ENCODE data around the gene GINS2.

The GINS2 gene

DNA sequence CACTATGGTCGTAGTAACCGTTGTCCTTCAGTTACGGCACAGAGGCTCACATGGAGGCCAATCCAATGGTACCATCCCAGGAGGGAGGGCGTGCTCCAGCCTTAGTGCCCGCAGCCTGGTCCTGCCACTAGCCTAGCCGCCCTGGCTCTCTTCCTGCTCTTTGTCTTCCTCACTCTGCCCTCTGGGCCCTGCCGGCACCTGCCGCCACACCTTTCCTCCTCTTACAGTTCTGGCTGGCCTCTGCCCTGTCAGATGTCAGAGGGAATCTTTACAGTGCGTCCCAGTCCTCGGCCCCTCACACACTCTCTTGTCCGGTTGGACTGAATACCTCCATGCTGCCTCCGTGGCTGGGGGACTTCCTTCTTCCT lies 23.4 kb downstream of the GINS2 start:
- DNase-seq = no peak

DNA sequence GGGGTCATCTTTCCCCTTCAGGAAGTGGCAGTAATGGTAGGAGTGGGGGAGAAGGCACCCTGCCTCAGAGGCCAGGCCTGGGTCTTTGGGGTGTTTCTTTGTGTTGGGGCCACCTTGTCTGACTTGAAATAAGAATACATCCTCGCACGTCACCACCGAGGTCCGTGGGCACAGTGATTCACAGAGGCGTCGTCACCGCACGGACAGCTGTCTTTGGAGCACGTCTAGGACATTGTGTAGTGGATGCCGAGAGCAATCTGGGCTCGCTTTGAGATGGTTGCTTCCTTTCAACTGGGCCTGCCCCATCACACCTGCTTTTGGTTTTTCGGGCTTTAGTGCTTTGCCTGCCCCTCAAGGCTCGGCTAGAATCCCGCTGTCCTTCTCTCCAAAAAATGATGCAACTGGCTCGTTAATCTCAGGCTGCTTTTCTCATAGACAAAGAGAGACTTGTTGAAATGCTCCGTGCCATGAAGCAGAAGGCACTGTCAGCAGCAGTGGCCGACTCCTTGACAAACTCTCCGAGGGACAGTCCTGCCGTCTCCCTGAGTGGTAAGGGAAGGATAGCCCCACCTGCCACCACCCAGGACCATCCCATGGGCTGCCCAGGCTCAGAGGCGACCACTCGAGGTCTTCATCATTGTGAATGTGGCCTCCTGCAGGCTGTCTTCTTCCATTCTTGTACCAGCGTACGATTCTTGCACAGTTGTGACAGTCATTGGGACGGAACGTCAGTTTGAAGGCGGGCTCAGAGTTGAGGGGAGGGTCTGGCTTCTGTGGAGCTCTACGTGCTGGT lies 24.0 kb downstream of the GINS2 start:
- no peak for DNase-seq

DNA sequence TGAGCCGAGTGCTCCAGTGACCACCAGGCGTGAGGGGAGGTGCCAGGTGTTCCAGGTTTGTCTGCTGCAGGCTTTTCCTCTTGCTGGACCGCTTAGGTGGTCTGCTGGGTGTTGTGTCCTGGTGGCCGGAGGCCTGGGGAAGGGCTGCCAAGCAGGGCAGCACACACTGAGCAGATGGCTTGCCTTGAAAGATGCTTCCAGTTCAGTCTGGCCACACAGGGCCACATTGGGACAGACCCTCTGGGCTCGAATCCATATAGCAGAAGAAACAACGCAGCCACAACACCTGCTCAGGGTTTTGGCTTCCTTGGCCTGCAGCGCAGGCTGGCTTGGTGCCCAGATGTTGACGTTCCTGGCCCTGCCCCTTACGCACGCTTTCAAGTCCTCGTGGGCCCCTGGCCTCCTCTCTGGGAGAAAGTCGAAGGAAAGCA lies 24.8 kb downstream of the GINS2 start:
- DNase-seq = no peak

DNA sequence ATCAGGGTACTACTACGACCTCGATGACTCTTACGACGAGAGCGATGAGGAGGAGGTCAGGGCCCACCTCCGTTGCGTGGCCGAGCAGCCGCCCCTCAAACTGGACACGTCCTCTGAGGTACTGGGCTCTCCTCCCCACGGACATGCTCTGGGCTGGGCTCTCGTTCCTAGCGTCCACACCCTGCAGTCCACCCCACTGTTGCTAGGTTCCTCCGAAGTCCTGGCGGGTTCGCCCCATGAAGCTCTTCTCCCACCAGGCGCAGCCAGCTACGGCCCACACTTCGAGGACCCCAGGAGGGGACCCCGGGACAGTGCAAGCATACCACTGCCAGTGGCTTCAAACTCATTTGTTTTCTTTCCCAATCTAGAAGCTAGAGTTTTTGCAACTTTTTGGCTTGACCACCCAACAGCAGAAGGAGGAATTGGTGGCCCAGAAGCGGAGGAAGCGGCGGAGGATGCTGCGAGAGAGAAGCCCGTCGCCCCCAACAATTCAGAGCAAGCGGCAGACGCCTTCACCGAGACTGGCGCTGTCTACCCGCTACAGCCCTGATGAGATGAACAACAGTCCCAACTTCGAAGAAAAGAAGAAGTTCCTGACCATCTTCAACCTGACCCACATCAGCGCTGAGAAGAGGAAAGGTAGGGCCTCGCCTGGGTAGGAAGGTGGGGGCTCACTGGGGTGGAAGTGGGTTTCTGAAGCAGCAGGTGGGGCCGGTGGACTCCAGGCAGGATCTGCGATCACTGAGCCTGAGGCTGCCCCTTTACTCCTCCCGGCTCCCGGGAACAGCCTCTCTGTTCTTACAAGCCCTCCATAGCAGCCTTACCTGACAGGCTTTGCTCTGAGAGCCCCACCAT lies 25.6 kb downstream of the GINS2 start:
- DNase-seq = no peak

DNA sequence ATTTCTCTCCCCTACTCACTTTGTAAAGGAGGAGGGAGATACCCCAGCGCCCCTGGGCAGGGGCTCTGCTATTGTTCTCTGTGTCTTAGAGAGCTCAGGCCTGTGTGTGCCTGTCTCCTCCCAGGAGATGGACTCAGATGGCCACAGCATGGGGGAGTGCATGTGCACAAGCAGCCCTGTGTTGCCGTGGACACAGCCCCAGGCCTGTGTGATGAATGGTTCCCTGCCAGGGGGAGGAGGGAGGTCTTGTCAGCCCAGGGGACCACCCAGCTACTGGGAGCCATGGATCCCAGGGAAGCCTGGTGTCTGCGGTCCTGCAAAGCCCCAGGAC lies 26.3 kb downstream of the GINS2 start:
- DNase-seq = no peak

DNA sequence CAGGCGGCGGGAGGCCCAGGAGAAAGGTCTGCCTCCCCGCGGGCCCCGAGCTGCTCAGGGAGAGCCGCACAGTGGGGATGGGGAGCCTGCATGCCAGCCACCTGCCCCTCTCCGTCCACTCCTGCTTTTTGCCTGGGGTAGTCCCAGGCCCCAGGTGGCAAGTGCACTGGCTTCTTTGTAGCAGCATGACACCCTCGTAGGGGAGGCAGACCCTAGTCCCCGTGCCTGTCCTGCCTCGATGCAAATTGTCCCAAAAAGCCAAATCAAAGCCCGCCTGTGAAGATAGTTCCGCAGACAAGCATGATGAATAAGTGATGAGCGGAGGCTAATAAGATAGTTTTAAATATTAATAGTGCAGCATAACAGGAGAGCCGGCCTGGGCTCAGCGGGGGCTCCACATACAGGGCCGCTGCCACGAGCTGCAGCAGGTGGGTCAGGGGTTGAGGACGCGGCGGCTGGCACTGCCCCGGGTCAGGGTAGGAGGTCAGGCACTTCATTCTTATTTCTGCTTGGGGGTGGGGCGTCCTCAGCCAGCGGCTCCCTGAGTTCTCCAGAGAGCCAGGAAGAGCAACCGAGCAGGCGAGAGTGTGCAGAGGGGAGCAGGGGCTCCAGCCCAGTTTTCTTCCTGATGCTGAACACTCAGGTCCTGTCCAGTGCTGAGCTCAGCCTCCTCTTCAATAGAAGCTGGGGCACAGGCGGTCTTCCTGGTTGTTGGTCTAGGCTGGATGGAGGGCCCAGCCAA lies 26.8 kb downstream of the GINS2 start:
- DNase-seq = no peak

DNA sequence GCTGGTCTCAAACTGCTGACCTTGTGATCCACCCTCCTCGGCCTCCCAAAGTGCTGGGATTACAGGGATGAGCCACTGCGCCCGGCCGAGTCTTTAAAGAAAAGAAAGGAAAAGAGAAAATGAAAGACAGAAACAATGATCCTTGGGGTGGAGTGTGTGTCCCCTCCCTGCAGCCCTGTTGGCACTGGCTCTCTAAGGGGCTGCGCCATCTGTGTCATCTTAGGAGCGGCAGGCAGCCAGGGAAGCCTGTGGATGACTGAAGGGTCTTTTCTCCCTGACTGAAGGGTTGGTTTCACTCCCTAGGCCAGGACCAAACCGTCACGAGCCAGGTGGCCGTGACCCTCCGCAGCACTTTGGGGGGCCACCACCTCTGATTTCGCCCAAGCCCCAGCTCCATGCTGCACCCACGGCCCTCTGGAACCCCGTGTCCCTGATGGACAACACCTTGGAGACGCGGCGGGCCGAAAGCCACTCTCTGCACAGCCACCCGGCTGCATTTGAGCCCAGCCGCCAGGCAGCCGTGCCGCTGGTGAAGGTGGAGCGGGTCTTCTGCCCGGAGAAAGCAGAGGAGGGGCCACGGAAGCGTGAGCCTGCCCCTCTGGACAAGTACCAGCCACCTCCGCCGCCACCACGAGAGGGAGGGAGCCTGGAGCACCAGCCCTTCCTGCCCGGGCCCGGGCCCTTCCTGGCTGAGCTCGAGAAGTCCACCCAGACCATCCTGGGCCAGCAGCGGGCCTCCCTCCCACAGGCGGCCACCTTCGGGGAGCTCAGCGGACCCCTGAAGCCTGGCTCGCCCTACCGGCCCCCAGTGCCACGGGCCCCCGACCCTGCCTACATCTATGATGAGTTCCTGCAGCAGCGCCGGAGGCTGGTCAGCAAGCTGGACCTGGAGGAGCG lies 27.7 kb downstream of the GINS2 start:
- DNase-seq = no peak

DNA sequence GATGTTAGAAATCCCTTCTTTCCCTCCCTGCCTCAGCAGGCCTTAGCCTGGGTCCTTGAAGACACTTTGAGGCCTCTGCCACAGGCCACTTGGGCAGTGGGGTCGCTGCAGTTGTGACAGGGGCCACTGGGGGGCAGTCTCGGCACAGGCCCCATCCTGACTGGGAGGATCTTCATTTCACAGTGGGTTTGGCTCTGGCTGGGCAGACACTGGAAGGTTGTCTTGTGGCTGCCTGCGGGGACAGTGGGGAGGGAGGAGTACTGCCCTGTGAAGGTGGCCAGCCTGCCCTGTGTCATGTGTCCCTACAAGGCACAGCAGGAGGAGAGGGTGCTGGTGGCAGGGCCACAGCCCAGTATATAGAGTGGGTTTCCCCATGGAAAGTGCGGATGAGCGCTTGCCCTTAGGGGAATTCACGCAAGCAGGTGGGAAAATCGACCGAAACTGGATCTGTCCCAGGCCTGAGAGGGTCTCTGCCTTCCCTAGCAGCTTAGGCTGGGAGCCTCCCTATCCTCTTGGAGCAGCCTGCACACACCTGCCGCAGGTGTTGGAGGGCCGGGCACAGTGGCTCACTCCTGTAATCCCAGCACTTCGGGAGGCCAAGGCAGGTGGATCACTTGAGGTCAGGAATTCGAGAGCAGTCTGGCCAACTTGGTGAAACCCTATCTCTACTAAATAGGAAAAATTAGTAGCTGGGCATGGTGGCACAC lies 28.8 kb downstream of the GINS2 start:
- DNase-seq = peak; percentile 31

DNA sequence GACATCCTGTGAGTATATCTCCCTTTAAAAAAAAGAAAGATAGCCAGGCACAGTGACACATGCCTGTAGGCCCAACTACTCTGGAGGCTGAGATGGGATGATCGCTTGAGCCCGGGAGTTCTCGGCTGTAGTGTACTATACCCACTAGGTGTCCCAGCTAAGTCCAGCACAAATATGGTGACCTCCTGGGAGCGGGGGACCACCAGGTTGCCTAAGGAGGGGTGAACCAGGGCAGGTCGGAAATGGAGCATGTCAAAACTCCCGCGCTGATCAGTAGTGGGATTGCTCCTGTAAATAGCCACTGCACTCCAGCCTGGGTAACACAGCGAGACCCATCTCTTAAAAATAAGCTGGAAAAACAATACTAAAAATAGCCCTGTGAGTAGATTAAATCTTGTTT lies 29.4 kb downstream of the GINS2 start:
- DNase-seq = no peak

DNA sequence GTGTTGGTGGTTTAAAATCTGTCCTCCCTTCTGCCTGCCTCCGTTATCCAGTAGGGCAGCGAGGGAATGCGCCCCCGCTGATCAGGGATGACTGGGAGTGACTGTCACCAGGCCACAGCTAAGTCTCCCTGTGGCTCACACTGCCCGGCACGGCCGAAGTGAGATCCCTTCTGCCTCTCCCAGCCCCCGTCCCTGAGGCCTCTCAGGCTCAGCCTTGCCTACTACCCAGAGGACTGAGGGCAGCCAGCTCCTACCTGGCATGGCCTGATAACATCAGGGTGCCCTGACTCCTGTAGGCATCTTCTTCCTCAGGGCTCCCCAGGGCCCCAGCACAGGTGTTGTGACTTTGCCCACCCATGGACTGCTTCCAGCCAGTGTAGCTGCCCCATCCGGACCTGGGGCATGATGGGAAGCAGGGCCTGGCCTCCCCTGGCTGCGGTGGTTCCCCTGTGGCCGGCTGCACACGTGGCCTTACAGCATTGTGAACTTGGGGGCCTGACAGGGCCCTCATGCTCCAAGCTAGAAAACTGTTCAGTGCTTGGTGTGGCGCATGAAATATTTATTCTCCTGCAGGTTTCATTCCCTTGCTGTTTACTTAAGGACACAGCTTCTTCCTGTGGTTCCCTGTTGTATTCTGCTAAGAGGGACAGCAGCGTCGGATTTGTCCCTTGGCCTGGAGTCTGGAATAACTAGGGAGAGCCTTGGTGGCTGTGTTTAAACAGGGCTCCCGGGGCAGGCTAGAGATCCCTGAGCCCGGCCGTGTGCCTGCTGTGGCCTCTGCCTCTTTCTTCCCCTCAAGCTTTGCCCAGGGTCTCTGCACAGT lies 30.0 kb downstream of the GINS2 start:
- no peak for DNase-seq

DNA sequence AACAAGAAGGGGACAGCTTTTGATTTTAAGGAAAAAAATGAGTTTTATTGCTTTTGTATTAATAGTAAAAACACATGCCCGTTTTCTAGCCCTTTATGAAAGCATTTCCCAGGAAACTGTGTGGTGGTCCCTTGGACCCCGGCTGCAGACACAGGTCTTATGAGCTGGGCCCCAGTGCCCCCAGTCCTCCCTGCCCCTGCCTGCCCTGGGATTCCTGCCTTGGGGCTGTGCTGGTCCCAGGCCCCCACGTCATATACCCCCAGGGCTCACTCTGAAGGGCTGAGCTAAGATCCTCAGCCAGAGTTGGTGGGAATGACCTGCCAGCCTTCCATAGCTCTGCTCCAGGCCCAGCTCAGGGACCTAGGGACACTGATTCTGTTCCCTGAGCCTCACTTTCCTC lies 30.8 kb downstream of the GINS2 start:
- DNase-seq = no peak

DNA sequence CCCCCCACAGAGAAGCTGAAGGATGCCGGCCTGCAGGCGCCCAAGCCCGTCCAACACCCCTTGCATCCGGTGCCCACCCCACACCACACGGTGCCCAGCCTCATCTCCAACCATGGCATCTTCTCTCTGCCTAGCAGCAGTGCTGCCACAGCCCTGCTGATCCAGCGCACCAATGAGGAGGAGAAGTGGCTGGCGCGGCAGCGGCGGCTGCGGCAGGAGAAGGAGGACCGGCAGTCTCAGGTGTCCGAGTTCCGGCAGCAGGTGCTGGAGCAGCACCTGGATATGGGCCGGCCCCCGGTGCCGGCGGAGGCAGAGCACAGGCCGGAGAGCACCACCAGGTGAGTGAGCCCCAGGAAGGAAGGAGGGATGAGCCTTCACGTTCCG lies 31.5 kb downstream of the GINS2 start:
- no peak for DNase-seq

DNA sequence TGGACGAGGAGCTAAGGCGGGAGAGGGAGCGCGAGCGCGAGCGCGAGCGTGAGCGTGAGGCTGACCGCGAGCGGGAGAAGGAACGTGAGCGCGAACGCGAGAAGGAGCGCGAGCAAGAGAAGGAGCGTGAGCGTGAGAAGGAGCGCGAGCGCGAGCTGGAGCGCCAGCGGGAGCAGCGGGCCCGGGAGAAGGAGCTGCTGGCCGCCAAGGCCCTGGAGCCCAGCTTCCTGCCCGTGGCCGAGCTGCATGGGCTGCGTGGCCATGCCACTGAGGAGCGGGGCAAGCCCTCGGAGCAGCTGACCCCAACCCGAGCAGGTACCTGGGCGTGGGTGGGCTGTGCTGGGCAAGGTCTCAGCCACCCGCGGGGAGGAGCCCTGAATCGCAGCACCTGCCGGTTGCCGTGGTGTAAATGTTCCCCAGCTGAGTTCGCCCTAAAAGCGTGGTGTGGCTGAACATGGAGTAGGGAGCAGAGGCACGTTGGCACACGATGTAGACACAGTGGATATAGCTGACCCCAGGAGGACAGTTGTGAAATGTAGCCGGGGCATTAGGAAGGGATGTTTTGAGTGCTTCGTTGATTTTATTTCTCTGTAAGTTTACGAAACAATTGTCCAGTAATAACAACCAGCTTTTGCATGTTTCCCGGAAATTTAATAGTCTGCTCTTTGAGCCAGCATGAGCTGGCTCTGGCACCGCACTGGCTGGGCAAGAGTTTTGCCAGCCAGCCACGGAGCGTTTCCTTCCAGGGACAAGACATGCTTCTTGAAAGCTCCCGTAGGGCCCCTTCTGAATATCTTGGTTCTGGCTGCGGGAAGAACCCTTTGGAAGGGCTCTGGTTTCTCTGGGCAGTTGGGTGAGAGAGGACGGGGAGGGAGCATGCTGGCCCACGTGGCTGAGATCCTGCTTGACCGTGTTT lies 32.1 kb downstream of the GINS2 start:
- no peak for DNase-seq

DNA sequence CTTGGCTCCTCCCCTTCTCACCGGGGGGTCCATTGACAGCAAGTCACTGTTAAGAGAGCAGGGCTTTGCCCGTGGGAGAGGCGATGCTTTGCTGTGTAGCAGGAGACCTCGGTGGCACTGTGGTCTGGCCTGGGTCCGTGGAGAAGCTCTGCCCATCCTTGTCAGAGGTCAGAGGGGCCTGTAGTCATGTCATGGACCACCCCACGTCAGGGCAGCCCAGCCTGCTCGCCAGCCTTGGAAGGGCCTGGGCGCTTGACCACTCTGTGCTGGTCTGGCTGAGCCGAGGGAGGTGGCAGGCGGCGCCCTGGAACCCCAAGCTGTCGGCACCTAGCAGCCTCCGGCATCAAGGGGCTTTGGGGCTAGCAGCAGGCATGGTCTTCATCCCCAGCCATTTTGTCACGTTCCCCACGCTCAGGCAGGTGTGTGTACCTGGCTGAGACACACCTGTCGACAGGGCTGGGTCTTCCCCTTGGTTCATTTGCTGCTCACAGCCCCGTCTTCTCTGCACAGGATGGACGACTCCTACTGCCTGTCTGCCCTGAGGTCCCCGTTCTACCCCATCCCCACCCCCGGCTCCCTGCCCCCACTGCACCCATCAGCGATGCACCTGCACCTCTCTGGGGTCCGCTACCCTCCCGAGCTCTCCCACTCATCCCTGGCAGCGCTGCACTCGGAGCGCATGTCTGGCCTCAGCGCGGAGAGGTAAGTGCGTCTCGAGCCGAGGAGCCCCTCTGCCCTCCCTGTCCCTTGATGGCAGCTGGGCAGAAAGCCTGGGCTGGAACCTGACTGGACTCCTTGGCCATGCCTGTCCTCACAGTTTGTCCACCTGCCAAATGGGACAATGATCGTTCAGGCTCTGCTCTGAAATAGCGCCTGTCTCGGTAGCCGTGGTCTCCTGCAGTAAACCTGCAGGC lies 33.3 kb downstream of the GINS2 start:
- DNase-seq = no peak

DNA sequence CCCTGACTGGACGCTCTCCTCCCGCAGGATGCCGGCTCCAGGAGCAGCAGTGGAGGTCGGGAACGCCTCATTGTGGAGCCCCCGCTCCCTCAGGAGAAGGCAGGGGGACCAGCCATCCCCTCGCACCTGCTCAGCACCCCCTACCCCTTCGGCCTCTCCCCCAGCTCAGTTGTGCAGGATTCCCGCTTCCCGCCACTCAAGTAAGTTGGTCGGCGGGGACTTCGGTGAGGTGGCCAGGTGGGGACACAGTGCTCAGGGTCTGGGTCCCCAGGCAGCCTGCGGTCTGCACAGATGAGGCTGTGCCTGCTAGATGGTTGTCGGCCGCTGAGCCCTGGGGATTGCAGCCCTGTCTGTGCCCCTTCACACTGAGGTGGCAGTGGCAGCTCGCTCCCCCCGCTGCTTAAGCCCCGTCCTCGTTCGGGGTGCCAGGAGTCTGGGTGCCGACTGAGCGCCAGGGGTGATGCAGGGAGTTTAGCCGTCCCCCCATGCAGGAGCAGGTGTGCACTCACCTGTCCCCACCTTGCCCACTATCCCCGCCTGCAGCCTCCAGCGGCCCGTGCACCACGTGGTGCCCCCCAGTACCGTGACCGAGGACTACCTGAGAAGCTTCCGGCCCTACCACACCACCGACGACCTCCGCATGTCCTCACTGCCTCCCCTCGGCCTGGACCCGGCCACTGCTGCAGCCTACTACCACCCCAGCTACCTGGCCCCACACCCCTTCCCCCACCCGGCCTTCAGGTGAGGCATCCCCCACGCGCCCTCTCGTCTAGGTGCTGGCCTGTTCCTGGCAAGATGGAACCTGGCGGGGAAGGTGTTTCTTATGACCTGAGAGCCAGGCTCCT lies 34.3 kb downstream of the GINS2 start:
- DNase-seq = no peak

DNA sequence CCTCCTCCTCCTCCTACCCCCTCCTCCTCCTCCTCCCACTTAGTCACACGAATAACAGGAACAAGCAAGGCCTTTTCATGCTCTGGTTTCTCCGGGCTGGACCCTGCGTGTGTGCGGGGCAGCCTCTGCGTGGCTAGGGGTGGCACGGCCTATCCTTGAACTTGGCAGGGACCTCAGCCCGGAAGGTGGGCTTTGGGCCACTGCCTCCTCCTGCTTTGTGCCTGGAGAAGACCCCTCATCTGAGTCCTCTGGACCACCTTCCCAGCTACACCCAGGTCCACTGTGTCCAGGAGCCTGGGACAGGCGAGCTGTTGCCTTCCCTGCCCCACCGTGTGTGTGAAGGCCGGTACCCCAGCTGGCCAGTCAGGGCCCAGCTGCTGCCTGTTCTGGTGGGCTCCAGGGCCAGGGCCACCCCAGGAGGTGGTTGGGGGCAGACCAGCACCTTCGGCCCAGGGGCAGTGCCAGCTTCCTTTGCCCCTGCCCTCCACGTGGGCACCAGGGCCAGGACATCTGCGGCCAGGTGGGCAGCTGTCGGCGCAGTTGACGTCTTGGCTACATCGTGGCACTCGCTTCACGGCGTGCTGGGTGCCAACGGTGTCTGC lies 35.4 kb downstream of the GINS2 start:
- no peak for DNase-seq

DNA sequence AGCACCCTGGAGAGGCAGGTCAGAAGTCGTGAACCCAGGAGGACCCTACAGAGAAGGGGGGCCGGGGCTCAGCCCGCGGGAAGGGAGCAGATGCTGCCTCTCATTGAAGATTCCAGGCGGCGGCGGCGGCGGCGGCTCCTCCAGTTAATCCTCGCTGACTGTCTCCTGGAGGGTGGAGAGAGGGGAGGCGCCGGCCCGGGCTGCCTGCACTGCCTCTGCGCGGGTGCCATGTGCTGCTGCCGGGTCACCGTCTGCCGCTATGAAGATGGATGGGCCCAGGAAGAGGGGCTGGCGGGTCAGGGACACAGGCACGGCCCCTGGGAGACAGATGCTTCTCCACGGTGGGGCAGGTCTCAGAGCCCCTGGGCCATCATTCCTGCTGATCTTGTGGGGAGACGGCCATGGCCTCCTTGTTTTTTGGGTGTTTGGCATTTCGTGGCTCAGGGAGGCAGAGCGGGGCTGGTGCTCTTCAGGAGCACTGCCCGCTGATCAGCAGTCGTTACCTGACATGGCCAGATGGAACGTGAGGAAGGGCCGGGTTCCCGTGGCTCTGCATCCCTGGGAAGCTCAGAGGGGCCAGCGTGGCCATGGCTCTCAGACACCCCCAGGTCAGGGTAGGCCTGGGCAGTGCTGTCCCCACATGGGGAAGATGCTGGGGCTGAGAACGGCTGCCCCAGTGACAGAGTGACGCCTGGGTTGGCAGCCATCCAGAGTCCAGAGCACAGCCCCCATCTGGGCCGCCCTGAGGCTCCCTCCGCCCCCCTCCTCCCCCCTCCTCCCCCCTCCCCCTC lies 36.1 kb downstream of the GINS2 start:
- DNase-seq = peak; percentile 30

All from HCEC 1CT (cell line).